Bronchial epithelial cell (primary cell): Measurements from ENCODE around the gene PHACTR1. TPM values are rescaled to one million over a fixed set of nuclear protein-coding genes. Genes with fewer than 3 reads are reported as not detected.

ENCODE experiments used
- DNase-seq: peaks from one replicate; pipeline ENCODE4 v3.0.0-alpha.2; 2010; ENCODE audit warnings: low read depth
- FAIRE-seq: peaks from 2 replicates; lab custom pipeline; 2011; peaks lifted over from hg19 to GRCh38; lab: Jason Lieb, UNC
- H3K27me3 ChIP-seq: 2 replicates; pipeline ENCODE4 v1.5.1; 2011; ENCODE audit warnings: low read length; ENCODE audit not compliant: control insufficient read depth, insufficient read depth
- H3K36me3 ChIP-seq: 2 replicates; pipeline ENCODE4 v1.5.1; 2011; ENCODE audit warnings: low read length; ENCODE audit not compliant: control insufficient read depth, insufficient read depth
- H3K4me3 ChIP-seq: 2 replicates; pipeline ENCODE4 v1.5.1; 2011; ENCODE audit warnings: mild to moderate bottlenecking, low read depth, low read length, control low read depth
- CTCF ChIP-seq: IDR thresholded peaks from 2 replicates; pipeline ENCODE4 v1.5.1; 2011; ENCODE audit warnings: mild to moderate bottlenecking, moderate library complexity, low read length, control low read depth, inconsistent platforms; ENCODE audit not compliant: insufficient read depth, severe bottlenecking
- total RNA-seq: library from RNA; depleted of rRNA; stranded (reverse); fragments of >200 nt; gene quantifications from 2 replicates; pipeline ENCODE4 v1.2.1, GENCODE V29; 2014

Gene PHACTR1
- total RNA-seq, 1 donor from 2014 or later = under 0.01 TPM

GRCh38 chr6:12750416-12750815 lies 33.8 kb downstream of the PHACTR1 start:
- FAIRE-seq (no peak), DNase-seq (no peak)
- H3K27me3 ChIP-seq = peaks cover 17% of the 10 kb centered on the region
- no peak for TF ChIP-seq CTCF
- H3K4me3 ChIP-seq = no peak overlapping the region
- H3K36me3 ChIP-seq = no peaks in the 10 kb centered on the region

GRCh38 chr6:12751694-12752325 lies 35.2 kb downstream of the PHACTR1 start:
- no peak overlapping the region for H3K4me3 ChIP-seq
- peaks cover 17% of the 10 kb centered on the region for H3K27me3 ChIP-seq
- peak; percentile 77 for FAIRE-seq
- no peaks in the 10 kb centered on the region for H3K36me3 ChIP-seq
- TF ChIP-seq CTCF = no peak
- DNase-seq = peak; percentile 34

- TF ChIP-seq CTCF = no peak
- Histone ChIP-seq H3K4me3 (no peak overlapping the region), H3K27me3 (peaks cover 17% of the 10 kb centered on the region), H3K36me3 (no peaks in the 10 kb centered on the region)
- DNase-seq (no peak), FAIRE-seq (no peak)
These were observed 36.5 kb downstream of the PHACTR1 start for GRCh38 chr6:12753036-12753435.

GRCh38 chr6:12760226-12760625 lies 43.7 kb downstream of the PHACTR1 start:
- no peak for DNase-seq
- no peak for TF ChIP-seq CTCF
- no peaks in the 10 kb centered on the region for H3K27me3 ChIP-seq
- H3K4me3 ChIP-seq = no peak overlapping the region
- no peak for FAIRE-seq
- H3K36me3 ChIP-seq = no peaks in the 10 kb centered on the region

GRCh38 chr6:12760911-12761310 lies 44.3 kb downstream of the PHACTR1 start:
- no peak for TF ChIP-seq CTCF
- DNase-seq (no peak), FAIRE-seq (peak; percentile 7)
- no peaks in the 10 kb centered on the region for H3K27me3 ChIP-seq
- no peak overlapping the region for H3K4me3 ChIP-seq
- no peaks in the 10 kb centered on the region for H3K36me3 ChIP-seq
